NCI-H146 treated with DMSO at 0.1 percent for 48 hours (cell line): Measurements from ENCODE around the gene KCNQ5.
"Not testable (repeated sequence)": the region's sequence is repeated elsewhere in the genome, so short reads cannot be mapped to it uniquely, and the experiment has no call there.

ENCODE experiments used
- DNase-seq: peaks from one replicate; lab custom pipeline; 2025; ENCODE audit not compliant: unreplicated experiment; lab: John Stamatoyannopoulos, UW

The KCNQ5 gene

GRCh38 chr6:73157870-73158269, 536.0 kb downstream of the KCNQ5 start:
- no peak for DNase-seq

DNA sequence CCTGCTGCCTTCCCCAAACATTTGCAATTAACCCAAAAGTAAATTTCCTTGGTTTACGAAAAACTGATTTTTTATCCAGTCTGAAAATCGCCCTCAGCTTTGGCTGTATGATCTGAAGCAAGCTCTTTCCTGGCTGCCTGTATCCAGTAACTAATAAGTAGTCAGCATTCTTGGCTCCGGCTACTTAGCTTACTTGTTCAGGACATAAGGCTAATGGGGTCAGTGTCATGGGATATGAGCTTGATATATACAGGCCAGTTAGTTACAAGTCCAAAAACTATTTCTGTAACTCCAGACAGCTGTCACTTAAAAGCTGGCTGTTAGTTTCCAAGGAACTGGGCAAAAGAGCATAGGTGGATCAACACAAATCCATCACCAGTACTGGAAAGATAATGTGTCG, 547.2 kb downstream of the KCNQ5 start:
- no peak for DNase-seq

GRCh38 chr6:73169633-73170032, 547.8 kb downstream of the KCNQ5 start:
- DNase-seq: no peak

DNA sequence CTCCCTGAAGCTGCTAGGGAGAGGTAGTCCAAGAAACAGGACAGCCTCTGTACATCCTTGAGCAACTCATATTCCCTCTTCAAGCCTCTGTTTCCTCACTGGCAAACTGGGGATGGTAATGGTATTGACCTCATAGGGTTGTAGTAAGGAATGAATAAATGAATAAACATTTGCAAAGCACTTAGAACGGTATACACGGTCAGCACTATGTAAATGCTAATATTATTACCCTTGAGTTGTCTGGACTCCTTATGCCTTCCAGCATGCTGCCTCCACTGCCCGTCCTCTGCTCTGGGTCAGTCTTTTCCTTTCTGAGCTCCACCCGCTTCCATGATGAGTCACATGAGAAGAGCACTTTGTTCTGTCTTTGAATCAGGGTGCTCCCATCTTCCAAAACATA, 552.8 kb downstream of the KCNQ5 start:
- no peak for DNase-seq

GRCh38 chr6:73176057-73176456, 554.2 kb downstream of the KCNQ5 start:
- no peak for DNase-seq

DNA sequence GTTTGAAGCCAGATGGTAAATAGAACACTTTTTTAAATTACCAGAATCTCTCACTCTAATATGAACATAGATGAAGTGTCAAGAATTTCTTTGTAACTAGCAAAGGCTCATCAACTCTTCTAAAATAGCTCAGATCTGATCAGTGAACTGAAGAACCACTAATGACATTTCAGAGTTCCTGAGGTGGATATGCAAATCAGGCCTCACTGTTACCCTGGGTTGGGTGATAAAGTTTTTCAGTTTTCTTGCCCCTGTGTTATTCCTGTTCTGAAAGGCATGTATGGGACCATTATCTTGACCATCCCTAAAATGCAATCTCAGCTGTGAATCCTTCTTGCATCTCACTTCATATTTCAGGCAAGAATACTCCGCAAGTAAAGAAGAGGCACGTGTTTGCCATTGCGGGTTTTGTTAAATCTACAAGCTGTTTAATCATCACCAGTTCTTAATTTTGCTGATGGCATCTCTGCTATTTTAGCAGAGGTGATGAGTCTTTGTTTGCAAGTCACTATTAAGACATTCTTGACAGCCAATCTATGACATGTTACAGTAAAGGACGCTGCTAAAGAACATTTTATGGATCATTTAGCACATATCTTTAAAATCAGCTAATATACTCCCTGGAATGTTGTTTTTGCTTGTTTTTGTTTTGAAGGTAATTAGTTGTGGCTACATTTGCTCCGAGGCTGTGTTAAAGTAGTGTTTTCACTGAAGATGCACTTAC, 555.5 kb downstream of the KCNQ5 start:
- no peak for DNase-seq

DNA sequence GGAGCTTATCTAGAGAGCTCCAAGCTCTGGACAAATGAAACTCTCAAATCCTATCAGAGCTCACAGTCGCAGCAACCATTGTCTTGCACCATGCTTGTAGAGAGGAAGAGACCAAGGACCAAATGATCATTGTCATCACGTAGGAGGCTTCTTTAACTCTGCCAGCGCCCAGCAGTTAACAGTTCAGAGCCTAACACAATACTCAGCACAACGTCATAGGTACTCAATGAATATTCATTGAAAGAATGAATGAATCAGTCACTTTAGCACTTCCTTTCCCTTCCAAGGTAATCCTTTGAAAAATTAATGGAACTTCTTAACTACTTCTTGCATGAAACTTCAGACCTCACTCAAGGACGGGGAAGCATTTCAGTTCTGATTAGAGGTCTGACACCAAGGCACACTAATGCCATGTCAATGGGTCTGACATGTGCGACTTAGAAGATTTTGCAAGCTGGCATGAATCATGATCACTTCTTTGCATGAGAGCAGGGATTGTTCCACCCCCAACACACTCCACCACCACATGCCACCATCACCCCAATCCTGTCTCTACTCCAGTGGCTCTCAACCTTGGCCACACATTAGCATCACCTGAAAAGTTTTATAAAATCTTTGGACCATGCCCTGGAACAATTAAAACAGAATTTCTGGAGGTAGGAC, 558.3 kb downstream of the KCNQ5 start:
- DNase-seq: no peak

GRCh38 chr6:73180763-73181619, 559.1 kb downstream of the KCNQ5 start:
- DNase-seq: no peak

GRCh38 chr6:73182021-73182607, 560.2 kb downstream of the KCNQ5 start:
- no peak for DNase-seq

DNA sequence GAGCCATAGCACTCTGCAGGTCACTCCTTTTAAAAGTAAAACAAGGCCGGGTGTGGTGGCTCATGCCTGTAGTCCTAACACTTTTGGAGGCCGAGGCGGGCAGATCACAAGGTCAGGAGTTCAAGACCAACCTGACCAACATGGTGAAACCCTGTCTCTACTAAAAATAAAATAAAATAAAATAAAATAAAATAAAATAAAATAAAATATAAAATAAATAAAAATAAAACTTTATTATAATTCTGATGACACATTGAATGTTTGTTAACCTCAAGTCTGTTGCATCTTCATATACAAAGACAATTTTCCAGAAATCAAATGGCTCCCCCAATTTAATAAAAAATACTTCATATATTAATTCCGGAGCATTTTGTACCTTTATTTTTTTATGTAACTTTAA, 571.4 kb downstream of the KCNQ5 start:
- not testable (repeated sequence) for DNase-seq

GRCh38 chr6:73194744-73195143, 572.9 kb downstream of the KCNQ5 start:
- DNase-seq: no peak

DNA sequence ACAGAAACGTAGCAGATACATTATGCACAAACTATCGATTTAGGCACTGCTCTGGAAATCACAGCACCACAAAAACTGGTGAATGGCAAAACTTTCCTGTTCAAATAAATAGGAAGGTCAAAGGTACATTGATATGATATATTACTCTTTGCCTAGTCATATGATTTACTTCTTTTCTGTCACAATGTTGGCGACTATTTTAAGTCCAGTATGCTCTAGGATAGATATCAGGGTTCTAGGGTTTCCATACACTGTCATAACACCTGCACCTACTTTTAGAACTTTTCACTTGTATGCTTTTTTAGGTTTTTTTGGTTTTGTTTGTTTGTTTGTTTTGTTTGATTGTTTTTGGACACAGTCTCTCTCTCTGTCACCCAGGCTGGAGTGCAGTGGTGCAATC, 578.4 kb downstream of the KCNQ5 start:
- DNase-seq: no peak

- no peak for DNase-seq
Observed at GRCh38 chr6:73200735-73201134, 578.9 kb downstream of the KCNQ5 start.

DNA sequence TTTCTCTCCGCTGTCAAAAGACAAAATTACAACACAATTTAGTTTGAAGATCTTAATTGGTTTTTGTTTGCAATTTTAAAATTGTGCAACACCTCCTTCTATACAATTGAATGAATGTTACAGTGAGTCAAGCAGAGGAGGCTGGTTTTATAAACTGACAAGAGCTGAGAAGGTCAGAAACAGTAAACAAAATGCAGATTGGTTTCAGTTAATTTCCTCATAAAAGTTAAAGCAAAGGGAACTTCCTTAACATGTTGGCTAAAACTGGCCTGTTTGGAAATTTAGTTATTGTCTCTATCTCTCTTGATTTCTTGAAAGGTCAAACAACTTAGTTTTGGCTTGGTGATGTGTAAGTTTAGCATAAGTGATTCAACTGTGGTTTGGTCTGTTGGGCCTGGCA, 581.2 kb downstream of the KCNQ5 start:
- no peak for DNase-seq

DNA sequence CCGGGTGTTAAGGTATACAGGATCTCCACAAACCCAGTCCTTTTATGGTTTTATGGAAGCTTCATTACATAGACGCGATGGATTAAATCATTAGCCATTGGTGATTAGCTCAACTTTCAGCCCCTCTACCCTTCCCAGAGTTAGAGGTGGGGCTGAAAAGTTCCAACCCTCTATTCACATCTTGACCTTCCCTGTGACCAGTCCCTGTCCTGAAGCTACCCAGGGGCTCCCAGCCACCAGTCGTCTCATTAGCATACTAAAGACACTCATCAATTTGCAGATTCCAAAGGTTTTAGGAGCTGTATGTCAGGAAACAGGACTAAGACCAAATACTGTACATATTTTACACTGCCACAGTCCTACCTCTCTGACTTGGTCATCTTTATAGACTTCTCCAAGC, 582.4 kb downstream of the KCNQ5 start:
- no peak for DNase-seq

- DNase-seq: no peak
Observed at GRCh38 chr6:73207221-73207837, 585.5 kb downstream of the KCNQ5 start.

DNA sequence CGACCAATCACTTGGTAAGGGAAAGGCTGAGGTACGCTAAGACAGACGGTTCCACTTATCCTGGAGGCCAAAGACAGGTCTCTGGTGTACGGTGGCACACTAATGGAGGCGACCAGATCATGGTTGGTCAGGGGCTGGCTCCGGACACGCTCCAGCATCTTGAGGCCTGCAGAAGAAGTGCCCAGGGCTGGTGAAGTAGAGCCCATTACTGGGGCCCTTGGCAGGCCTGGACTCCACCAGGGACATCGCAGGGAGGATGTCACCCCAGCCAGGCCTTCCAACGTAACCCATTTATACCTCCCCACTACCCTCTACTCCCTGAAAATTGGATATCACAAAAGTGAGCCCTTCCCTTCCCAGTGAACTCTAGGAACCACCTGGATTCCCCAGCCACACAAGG, 587.3 kb downstream of the KCNQ5 start:
- no peak for DNase-seq

- no peak for DNase-seq
Observed at GRCh38 chr6:73216859-73217258, 595.0 kb downstream of the KCNQ5 start.

- no peak for DNase-seq
Observed at GRCh38 chr6:73225396-73225795, 603.5 kb downstream of the KCNQ5 start, which contains the start of gene KHDC1L. KHDC1L (minus strand) TSS chr6:73225496; CDS start chr6:73225408, 88 bp downstream.

DNA sequence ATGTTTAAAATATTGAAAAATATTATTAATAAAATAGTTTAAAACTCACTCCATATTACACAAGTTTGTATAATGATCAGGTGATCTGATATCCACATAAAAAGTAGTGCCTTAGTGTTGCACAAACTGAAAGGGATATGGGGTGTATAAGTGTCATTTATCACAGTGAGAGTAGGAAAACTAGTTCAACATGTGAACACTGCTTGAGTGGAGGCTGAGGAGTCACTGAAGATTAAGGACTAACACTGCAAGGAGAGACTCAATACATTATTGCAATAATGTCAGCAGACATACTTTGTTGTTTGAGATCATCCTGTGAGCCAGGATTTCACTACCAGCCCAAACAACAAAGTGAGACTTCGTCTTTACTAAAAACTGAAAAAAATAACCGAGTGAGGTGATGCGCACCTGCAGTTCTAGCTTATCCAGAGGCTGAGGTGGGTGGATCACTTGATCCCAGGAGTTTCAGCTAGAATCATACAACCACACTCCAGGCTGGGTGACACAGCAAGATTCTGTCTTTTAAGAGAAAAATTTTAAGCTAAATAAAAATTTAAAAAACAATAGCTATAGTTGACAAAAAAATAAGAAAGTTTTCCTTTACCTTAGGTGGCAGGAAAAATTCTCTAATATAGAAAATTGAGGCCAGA, 605.9 kb downstream of the KCNQ5 start:
- no peak for DNase-seq
